Keratinocyte (primary cell): ENCODE results near the gene PRELID1. TPM values are rescaled to one million over a fixed set of nuclear protein-coding genes. Genes with fewer than 3 reads are reported as not detected.

Source experiments
- DNase-seq: peaks from one replicate; pipeline ENCODE4 v3.0.0-alpha.2; 2011; ENCODE audit warnings: low read depth, missing footprints, low spot score
- FAIRE-seq: peaks from 2 replicates; lab custom pipeline; 2011; peaks lifted over from hg19 to GRCh38; lab: Jason Lieb, UNC
- H2AFZ ChIP-seq: 2 replicates; pipeline ENCODE4 v1.6.0; 2012; ENCODE audit warnings: low read length, control low read depth, inconsistent platforms; ENCODE audit not compliant: control insufficient read depth
- H3K27ac ChIP-seq: 2 replicates; pipeline ENCODE4 v1.5.1; 2011; ENCODE audit warnings: low read length; ENCODE audit not compliant: control insufficient read depth, insufficient read depth
- H3K27me3 ChIP-seq: 3 replicates; pipeline ENCODE4 v1.6.0; 2011; ENCODE audit warnings: low read length; ENCODE audit not compliant: control insufficient read depth, insufficient read depth; ENCODE audit errors: extremely low read depth
- H3K36me3 ChIP-seq, 2 experiments: 2 replicates in 1 of 2; 3 replicates in 1 of 2; pipeline ENCODE4 v1.5.1; 2011; ENCODE audit warnings: low read length in 2 of 2, mild to moderate bottlenecking in 1 of 2; ENCODE audit not compliant: control insufficient read depth in 2 of 2, insufficient read depth in 2 of 2; ENCODE audit errors: extremely low read depth in 1 of 2
- H3K4me1 ChIP-seq: 3 replicates; pipeline ENCODE4 v1.5.1; 2011; ENCODE audit warnings: low read length; ENCODE audit not compliant: control insufficient read depth, insufficient read depth; ENCODE audit errors: extremely low read depth
- H3K4me2 ChIP-seq: 3 replicates; pipeline ENCODE4 v1.6.0; 2011; ENCODE audit warnings: low read depth, low read length; ENCODE audit not compliant: control insufficient read depth, insufficient read depth; ENCODE audit errors: extremely low read depth
- H3K4me3 ChIP-seq, 3 experiments: fragments of 200-600 bp in 1 of 3; sonication (generic) in 1 of 3; 2 replicates in 2 of 3; 3 replicates in 1 of 3; pipeline ENCODE4 v1.5.1; 2011 to 2016; ENCODE audit warnings: low read length in 3 of 3, mild to moderate bottlenecking in 3 of 3, control low read depth in 2 of 3, inconsistent platforms in 1 of 3, low read depth in 1 of 3, mixed read lengths in 1 of 3, mixed run types in 1 of 3, moderate library complexity in 1 of 3; ENCODE audit not compliant: control insufficient read depth in 2 of 3, insufficient read depth in 2 of 3; ENCODE audit errors: extremely low read depth in 1 of 3
- H3K79me2 ChIP-seq: 2 replicates; pipeline ENCODE4 v1.6.0; 2012; ENCODE audit warnings: low read length; ENCODE audit not compliant: control insufficient read depth, insufficient read depth
- H3K9ac ChIP-seq: 3 replicates; pipeline ENCODE4 v1.6.0; 2011; ENCODE audit warnings: low read length; ENCODE audit not compliant: control insufficient read depth, insufficient read depth; ENCODE audit errors: extremely low read depth
- H3K9me1 ChIP-seq: 3 replicates; pipeline ENCODE4 v1.6.0; 2011; ENCODE audit warnings: low read length; ENCODE audit not compliant: control insufficient read depth, insufficient read depth; ENCODE audit errors: extremely low read depth
- H3K9me3 ChIP-seq: 2 replicates; pipeline ENCODE4 v1.5.1; 2012; ENCODE audit warnings: low read depth, low read length; ENCODE audit not compliant: control insufficient read depth
- H4K20me1 ChIP-seq: 3 replicates; pipeline ENCODE4 v1.6.0; 2011; ENCODE audit warnings: low read length; ENCODE audit not compliant: control insufficient read depth, insufficient read depth; ENCODE audit errors: extremely low read depth
- EZH2 ChIP-seq: IDR thresholded peaks from one replicate; pipeline ENCODE4 v1.6.1; 2012; ENCODE audit warnings: inconsistent platforms, mild to moderate bottlenecking, low read length, moderate library complexity
- dilution Hi-C: fragments of 300-500 bp; cut with MboI; formaldehyde crosslinking; loops from one replicate; pipeline ENCODE4 v1.7.0; 2020; ENCODE audit warnings: low sequenced_read_pairs; ENCODE audit not compliant: extremely low pct_ligation_motif_present
- polyA plus RNA-seq, 5 experiments: library from polyadenylated mRNA; depleted of rRNA in 3 of 5; stranded (reverse) in 3 of 5; stranded (forward) in 1 of 5; unstranded in 1 of 5; fragments of >200 nt; gene quantifications; 1 replicate in 1 of 5; 2 replicates in 3 of 5; 3 replicates in 1 of 5; pipeline versions ENCODE4 v1.2.1 to v1.2.3, GENCODE V29; 2011 to 2012; ENCODE audit warnings: missing spikeins in 2 of 5, low read depth in 1 of 5, low replicate concordance in 1 of 5
- TF ChIP-seq, protein P1 (sequence below), 3 experiments: IDR thresholded peaks in 1 of 3; conservative IDR thresholded peaks in 1 of 3; optimal IDR thresholded peaks in 1 of 3; 2 replicates in 2 of 3; 3 replicates in 1 of 3; pipeline versions ENCODE3 to v1.5.1; 2011; ENCODE audit warnings: low read length in 3 of 3, mild to moderate bottlenecking in 3 of 3, moderate library complexity in 2 of 3, control low read depth in 1 of 3, inconsistent platforms in 1 of 3; ENCODE audit not compliant: insufficient read depth in 2 of 3; ENCODE audit errors: extremely low read depth in 1 of 3

Gene PRELID1
- polyA plus RNA-seq, 1 donor (not counting 4 experiments of a cell fraction or from before 2014, with no cell fraction given), result 245 TPM

DNA sequence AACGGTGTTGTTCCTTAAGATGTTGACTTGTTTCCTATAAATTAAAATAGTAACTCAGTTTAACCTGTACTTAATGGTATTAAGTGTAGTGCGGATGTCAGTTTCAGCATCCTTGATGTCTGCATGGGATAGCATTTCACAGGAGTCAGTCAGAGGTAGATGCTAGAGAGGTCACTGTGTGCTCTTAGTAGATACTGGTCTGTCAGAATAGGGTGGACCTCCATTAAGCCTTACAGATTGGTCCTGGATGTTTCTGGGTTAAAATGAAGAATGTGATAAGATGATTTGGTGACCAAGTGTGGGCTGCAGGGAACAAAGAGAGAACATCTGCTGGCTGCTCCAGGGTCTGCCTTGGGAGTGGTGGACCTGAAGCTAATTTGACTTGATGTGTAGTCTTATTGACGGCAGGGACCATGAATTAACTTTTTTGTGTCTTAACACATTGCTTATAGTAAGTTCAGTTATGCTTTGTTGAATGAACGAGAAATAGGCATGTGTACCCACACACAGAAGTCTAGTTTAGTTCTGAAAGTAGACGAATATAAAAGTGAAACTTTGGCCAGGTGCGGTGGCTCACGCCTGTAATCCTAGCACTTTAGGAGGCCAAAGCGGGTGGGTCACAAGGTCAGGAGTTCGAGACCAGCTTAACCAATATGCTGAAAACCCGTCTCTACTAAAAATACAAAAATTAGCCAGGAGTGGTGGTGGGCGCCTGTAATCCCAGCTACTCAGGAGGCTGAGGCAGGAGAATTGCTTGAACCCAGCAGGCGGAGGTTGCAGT is 12.6 kb upstream of the PRELID1 start:
- H3K79me2 ChIP-seq, result no peaks in the 10 kb centered on the region
- no peaks in the 10 kb centered on the region for H4K20me1 ChIP-seq
- no peaks in the 10 kb centered on the region for H3K4me1 ChIP-seq
- H2AFZ ChIP-seq, result no peak overlapping the region
- dilution Hi-C loops, result no loop called here
- H3K9ac ChIP-seq, result no peak overlapping the region
- H3K9me3 ChIP-seq, result no peaks in the 10 kb centered on the region
- no peak for FAIRE-seq
- TF ChIP-seq, protein P1, sequence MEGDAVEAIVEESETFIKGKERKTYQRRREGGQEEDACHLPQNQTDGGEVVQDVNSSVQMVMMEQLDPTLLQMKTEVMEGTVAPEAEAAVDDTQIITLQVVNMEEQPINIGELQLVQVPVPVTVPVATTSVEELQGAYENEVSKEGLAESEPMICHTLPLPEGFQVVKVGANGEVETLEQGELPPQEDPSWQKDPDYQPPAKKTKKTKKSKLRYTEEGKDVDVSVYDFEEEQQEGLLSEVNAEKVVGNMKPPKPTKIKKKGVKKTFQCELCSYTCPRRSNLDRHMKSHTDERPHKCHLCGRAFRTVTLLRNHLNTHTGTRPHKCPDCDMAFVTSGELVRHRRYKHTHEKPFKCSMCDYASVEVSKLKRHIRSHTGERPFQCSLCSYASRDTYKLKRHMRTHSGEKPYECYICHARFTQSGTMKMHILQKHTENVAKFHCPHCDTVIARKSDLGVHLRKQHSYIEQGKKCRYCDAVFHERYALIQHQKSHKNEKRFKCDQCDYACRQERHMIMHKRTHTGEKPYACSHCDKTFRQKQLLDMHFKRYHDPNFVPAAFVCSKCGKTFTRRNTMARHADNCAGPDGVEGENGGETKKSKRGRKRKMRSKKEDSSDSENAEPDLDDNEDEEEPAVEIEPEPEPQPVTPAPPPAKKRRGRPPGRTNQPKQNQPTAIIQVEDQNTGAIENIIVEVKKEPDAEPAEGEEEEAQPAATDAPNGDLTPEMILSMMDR (optimal IDR thresholded peaks at IDR 0.05 in 1 of 3, IDR thresholded peaks at IDR 0.05 in 1 of 3, conservative IDR thresholded peaks at IDR 0.05 in 1 of 3; ENCODE audit: extremely low read depth in 1 of 3, insufficient read depth in 2 of 3, low read length in 3 of 3), result no peak
- TF ChIP-seq EZH2, result no peak
- no peak overlapping the region for H3K27ac ChIP-seq
- DNase-seq, result no peak
- no peak overlapping the region for H3K4me3 ChIP-seq
- no peak overlapping the region for H3K4me2 ChIP-seq
- no peaks in the 10 kb centered on the region for H3K27me3 ChIP-seq
- H3K36me3 ChIP-seq, result peaks cover 23 to 33% of the 10 kb centered on the region in 2 experiments
- no peaks in the 10 kb centered on the region for H3K9me1 ChIP-seq

DNA sequence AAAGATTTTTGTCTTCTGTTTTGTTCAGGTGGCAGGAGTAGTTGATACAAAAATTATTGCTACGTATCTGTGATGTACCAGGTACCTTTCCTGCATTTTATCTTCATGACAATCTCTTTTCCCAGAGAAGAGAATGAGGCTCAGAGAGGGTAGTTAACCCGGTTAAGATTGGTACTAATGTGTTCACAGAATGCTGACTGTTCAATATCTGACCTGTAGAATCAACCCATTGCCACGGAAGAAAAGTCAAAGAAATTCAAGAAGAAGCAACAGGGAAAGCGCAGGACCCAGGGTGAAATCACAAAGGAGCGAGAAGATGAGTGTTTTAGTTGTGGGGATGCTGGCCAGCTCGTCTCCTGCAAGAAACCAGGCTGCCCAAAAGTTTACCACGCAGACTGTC is 11.9 kb upstream of the PRELID1 start:
- dilution Hi-C loops, result no loop called here

More for the DNA sequence above, 11.9 kb upstream of the PRELID1 start:
- H3K4me3 ChIP-seq, result no peak overlapping the region
- H3K27me3 ChIP-seq, result no peaks in the 10 kb centered on the region
- H3K27ac ChIP-seq, result no peak overlapping the region
- no peak overlapping the region for H2AFZ ChIP-seq
- H3K9ac ChIP-seq, result no peak overlapping the region
- H4K20me1 ChIP-seq, result no peaks in the 10 kb centered on the region
- H3K4me1 ChIP-seq, result no peaks in the 10 kb centered on the region
- DNase-seq (no peak), FAIRE-seq (no peak)
- H3K9me3 ChIP-seq, result no peaks in the 10 kb centered on the region
- no peaks in the 10 kb centered on the region for H3K9me1 ChIP-seq
- peaks cover 22 to 35% of the 10 kb centered on the region in 2 experiments for H3K36me3 ChIP-seq
- H3K4me2 ChIP-seq, result no peak overlapping the region
- TF ChIP-seq EZH2, result no peak
- no peaks in the 10 kb centered on the region for H3K79me2 ChIP-seq
